Ascending aorta (tissue), 2 donors: Measurements from ENCODE around the gene CLASP1. TPM values are rescaled to one million over a fixed set of nuclear protein-coding genes. Genes with fewer than 3 reads are reported as not detected.

Experiments used
- DNase-seq, 2 donors: peaks; one replicate each; pipeline ENCODE4 v3.0.0-alpha.2; 2019; ENCODE audit warnings: low spot score in 2 of 2
- H3K27ac ChIP-seq, 2 donors: fragments of 200-600 bp; sonication (generic); one replicate each; pipeline ENCODE4 v1.5.1; 2016 to 2017; ENCODE audit warnings: mild to moderate bottlenecking in 1 of 2
- H3K27me3 ChIP-seq: fragments of 200-600 bp; sonication (generic); one replicate; pipeline ENCODE4 v1.5.1; 2017
- H3K36me3 ChIP-seq, 2 donors: fragments of 200-600 bp; sonication (generic); one replicate each; pipeline ENCODE4 v1.5.1; 2016
- H3K4me1 ChIP-seq, 2 donors: fragments of 200-600 bp; sonication (generic); one replicate each; pipeline ENCODE4 v1.5.1; 2016 to 2017; ENCODE audit warnings: mild to moderate bottlenecking in 1 of 2
- H3K4me3 ChIP-seq, 2 donors: fragments of 200-600 bp; sonication (generic); one replicate each; pipeline ENCODE4 v1.5.1; 2016 to 2017; ENCODE audit warnings: mild to moderate bottlenecking in 1 of 2
- H3K9me3 ChIP-seq, 2 donors: fragments of 200-600 bp; sonication (generic); one replicate each; pipeline ENCODE4 v1.5.1; 2016
- CTCF ChIP-seq, 3 experiments: fragments of 200-600 bp in 2 of 3; fragments of 450-650 bp in 1 of 3; sonication (generic) in 2 of 3; IDR thresholded peaks; one replicate each; pipeline ENCODE4 v1.5.1; 2016 to 2019; ENCODE audit warnings: antibody characterized with exemption in 3 of 3, mild to moderate bottlenecking in 1 of 3, moderate library complexity in 1 of 3
- intact Hi-C: fragments of 100-400 bp; cut with DNase I; formaldehyde crosslinking; loops from one replicate; pipeline ENCODE4 v1.15.1; 2023
- total RNA-seq: library from RNA; depleted of rRNA; stranded (reverse); fragments of >200 nt; gene quantifications from one replicate; pipeline ENCODE4 v1.1.0, GENCODE V29; 2016

CLASP1 gene
- total RNA-seq, 1 donor from 2014 or later = 78.0 TPM

GRCh38 chr2:121527009-121527682, 122.1 kb downstream of the CLASP1 start:
- TF ChIP-seq CTCF (IDR thresholded peaks at IDR 0.05) = no peak
- Histone ChIP-seq H3K27ac (no peak overlapping the region), H3K4me3 (no peak overlapping the region), H3K36me3 (peaks cover 4 to 19% of the 10 kb centered on the region in 2 donors), H3K9me3 (no peaks in the 10 kb centered on the region), H3K4me1 (peaks cover 7 to 8% of the 10 kb centered on the region in 2 donors), H3K27me3 (no peaks in the 10 kb centered on the region)
- intact Hi-C loops = no loop called here
- no peak for DNase-seq

- no peak for DNase-seq
- Histone ChIP-seq H3K27ac (no peak overlapping the region), H3K36me3 (peaks cover 10 to 29% of the 10 kb centered on the region in 2 donors), H3K27me3 (no peaks in the 10 kb centered on the region), H3K9me3 (no peaks in the 10 kb centered on the region), H3K4me1 (peaks cover 3 to 6% of the 10 kb centered on the region in 2 donors), H3K4me3 (no peak overlapping the region)
- TF ChIP-seq CTCF (IDR thresholded peaks at IDR 0.05) = no peak
- intact Hi-C loops = no loop called here
These were observed 124.4 kb downstream of the CLASP1 start for GRCh38 chr2:121524685-121525425.

- intact Hi-C loops = no loop called here
- Histone ChIP-seq H3K36me3 (peaks cover 25 to 37% of the 10 kb centered on the region in 2 donors), H3K9me3 (no peaks in the 10 kb centered on the region), H3K27ac (no peak overlapping the region), H3K4me1 (peaks cover 0 to 2% of the 10 kb centered on the region in 2 donors), H3K27me3 (no peaks in the 10 kb centered on the region), H3K4me3 (no peak overlapping the region)
- TF ChIP-seq CTCF (IDR thresholded peaks at IDR 0.05) = no peak
- no peak for DNase-seq
These were observed 127.9 kb downstream of the CLASP1 start for GRCh38 chr2:121521359-121521758.

- Histone ChIP-seq H3K4me3 (no peak overlapping the region), H3K9me3 (no peaks in the 10 kb centered on the region), H3K27ac (no peak overlapping the region), H3K4me1 (peaks cover 0 to 2% of the 10 kb centered on the region in 2 donors), H3K27me3 (no peaks in the 10 kb centered on the region), H3K36me3 (peaks cover 27 to 43% of the 10 kb centered on the region in 2 donors)
- TF ChIP-seq CTCF (IDR thresholded peaks at IDR 0.05) = no peak
- DNase-seq = no peak
- intact Hi-C loops = no loop called here
These were observed 128.6 kb downstream of the CLASP1 start for GRCh38 chr2:121520641-121520994.

GRCh38 chr2:121519732-121520640, 129.3 kb downstream of the CLASP1 start:
- H3K27me3 ChIP-seq = no peaks in the 10 kb centered on the region
- DNase-seq = no peak
- intact Hi-C loops = loop anchor here (10.0 kb wide), 1 partner anchor 115 kb away; no protein-coding TSS in a partner anchor
- H3K4me3 ChIP-seq = no peak overlapping the region
- no peak overlapping the region for H3K27ac ChIP-seq
- TF ChIP-seq CTCF (IDR thresholded peaks at IDR 0.05) = no peak
- H3K36me3 ChIP-seq = peaks cover 27 to 44% of the 10 kb centered on the region in 2 donors
- H3K4me1 ChIP-seq = peaks cover 0 to 2% of the 10 kb centered on the region in 2 donors
- no peaks in the 10 kb centered on the region for H3K9me3 ChIP-seq
